ENCODE measurements around the gene ABHD17C.

The ABHD17C gene

DNA sequence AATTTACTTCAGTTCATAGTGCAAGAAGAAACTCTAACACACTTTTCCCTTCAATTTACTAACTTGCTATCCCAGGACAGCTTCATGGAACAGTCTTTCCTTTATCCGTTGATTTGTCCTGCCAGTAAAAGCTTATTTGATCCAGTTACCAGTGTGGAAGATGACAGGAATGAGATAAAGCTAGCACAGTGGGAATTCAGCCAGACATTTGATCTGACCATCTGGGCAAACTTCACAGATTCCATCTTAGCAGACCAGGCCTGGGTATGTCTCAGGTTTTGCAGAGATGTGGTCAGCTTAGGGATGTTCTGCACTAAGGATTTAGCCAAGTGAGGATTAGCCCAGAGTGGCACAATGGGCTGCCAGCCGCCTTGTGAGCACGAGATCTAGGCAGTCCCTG, 103.8 kb downstream of the ABHD17C start:
- no peak for DNase-seq (ENCODE audit: low read depth in 1 of 2, low spot score in 1 of 2)
- Histone ChIP-seq H3K27me3 (ENCODE audit: insufficient read depth, poor library complexity, severe bottlenecking) (no peaks in the 10 kb centered on the region), H3K27ac (replicated peaks) (no peak overlapping the region), H3K4me3 (replicated peaks; ENCODE audit: insufficient read depth, low read length) (no peak overlapping the region)
- TF ChIP-seq, protein P1, sequence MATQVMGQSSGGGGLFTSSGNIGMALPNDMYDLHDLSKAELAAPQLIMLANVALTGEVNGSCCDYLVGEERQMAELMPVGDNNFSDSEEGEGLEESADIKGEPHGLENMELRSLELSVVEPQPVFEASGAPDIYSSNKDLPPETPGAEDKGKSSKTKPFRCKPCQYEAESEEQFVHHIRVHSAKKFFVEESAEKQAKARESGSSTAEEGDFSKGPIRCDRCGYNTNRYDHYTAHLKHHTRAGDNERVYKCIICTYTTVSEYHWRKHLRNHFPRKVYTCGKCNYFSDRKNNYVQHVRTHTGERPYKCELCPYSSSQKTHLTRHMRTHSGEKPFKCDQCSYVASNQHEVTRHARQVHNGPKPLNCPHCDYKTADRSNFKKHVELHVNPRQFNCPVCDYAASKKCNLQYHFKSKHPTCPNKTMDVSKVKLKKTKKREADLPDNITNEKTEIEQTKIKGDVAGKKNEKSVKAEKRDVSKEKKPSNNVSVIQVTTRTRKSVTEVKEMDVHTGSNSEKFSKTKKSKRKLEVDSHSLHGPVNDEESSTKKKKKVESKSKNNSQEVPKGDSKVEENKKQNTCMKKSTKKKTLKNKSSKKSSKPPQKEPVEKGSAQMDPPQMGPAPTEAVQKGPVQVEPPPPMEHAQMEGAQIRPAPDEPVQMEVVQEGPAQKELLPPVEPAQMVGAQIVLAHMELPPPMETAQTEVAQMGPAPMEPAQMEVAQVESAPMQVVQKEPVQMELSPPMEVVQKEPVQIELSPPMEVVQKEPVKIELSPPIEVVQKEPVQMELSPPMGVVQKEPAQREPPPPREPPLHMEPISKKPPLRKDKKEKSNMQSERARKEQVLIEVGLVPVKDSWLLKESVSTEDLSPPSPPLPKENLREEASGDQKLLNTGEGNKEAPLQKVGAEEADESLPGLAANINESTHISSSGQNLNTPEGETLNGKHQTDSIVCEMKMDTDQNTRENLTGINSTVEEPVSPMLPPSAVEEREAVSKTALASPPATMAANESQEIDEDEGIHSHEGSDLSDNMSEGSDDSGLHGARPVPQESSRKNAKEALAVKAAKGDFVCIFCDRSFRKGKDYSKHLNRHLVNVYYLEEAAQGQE (IDR thresholded peaks at IDR 0.05; ENCODE audit: insufficient replicate concordance, low read depth), result no peak
- TF ChIP-seq GABPA (IDR thresholded peaks at IDR 0.05; ENCODE audit: low read depth) (no peak), SPI1 (IDR thresholded peaks at IDR 0.05; ENCODE audit: borderline replicate concordance, low read depth) (no peak), POLR2AphosphoS5 (IDR thresholded peaks at IDR 0.05; ENCODE audit: low read depth) (no peak)
- TF ChIP-seq, protein P2, sequence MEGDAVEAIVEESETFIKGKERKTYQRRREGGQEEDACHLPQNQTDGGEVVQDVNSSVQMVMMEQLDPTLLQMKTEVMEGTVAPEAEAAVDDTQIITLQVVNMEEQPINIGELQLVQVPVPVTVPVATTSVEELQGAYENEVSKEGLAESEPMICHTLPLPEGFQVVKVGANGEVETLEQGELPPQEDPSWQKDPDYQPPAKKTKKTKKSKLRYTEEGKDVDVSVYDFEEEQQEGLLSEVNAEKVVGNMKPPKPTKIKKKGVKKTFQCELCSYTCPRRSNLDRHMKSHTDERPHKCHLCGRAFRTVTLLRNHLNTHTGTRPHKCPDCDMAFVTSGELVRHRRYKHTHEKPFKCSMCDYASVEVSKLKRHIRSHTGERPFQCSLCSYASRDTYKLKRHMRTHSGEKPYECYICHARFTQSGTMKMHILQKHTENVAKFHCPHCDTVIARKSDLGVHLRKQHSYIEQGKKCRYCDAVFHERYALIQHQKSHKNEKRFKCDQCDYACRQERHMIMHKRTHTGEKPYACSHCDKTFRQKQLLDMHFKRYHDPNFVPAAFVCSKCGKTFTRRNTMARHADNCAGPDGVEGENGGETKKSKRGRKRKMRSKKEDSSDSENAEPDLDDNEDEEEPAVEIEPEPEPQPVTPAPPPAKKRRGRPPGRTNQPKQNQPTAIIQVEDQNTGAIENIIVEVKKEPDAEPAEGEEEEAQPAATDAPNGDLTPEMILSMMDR (IDR thresholded peaks at IDR 0.05; ENCODE audit: insufficient read depth, low read length), result no peak

DNA sequence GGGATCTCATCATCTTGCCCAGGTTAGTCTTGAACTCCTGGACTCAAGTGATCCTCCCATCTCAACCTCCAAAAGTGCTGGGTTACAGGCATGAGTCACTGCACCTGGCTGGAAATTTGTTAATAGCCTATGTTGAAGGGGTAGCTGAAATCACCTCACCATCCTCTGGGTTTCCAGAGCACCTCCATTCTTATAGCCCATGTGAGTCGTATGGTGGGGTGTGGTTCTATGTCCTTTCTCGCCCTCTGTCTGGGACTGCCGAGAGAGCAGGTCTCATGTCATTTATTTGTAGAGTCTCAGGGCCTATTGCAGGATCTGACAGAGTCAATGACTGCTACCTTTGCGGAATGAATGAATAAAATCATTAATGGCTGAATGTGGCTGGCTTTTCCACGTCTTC, 105.0 kb downstream of the ABHD17C start:
- TF ChIP-seq, protein P1 (IDR thresholded peaks at IDR 0.05; ENCODE audit: insufficient replicate concordance, low read depth), result no peak
- TF ChIP-seq POLR2AphosphoS5 (IDR thresholded peaks at IDR 0.05; ENCODE audit: low read depth) (no peak), SPI1 (IDR thresholded peaks at IDR 0.05; ENCODE audit: borderline replicate concordance, low read depth) (no peak), GABPA (IDR thresholded peaks at IDR 0.05; ENCODE audit: low read depth) (no peak)
- TF ChIP-seq, protein P2 (IDR thresholded peaks at IDR 0.05; ENCODE audit: insufficient read depth, low read length), result no peak
- Histone ChIP-seq H3K27ac (replicated peaks) (no peak overlapping the region), H3K27me3 (ENCODE audit: insufficient read depth, poor library complexity, severe bottlenecking) (no peaks in the 10 kb centered on the region), H3K4me3 (replicated peaks; ENCODE audit: insufficient read depth, low read length) (no peak overlapping the region)
- no peak for DNase-seq (ENCODE audit: low read depth in 1 of 2, low spot score in 1 of 2)

DNA sequence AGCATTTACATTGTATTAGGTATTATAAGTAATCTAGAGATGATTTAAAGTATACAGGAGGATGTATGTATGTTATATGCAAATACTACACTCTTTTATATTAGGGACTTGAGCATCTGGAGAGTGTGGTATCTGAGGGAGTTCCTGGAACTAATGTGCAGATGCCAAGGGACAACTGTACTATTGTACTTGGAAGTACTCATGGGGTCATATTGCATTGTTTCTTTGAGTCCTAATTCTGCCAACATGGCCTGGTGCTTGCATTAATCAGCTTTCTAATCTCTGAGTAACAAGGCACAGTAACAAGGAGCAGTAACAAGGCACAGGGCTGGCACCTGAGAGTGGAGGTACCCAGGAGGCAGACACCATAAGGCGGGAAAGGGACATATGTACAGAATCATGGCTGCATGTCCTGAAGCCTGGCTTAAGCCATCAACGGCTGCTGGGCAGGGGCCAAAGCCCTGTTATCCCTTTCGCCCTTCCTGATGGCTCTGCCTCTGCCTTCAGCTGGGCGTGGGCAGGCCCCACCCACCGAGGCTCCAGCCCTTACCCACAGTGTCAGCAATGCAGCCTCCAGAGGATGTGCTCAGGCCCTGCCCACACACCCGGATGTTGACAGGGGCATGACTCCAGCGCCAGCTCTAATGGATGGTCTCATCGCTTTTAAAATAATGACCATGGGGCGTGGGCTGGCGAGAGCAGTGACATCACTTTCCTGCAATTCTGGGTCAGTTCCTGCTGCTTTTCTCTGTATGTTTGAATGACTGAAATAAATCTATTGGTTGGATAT, 107.0 kb downstream of the ABHD17C start:
- no peak for DNase-seq (ENCODE audit: low read depth in 1 of 2, low spot score in 1 of 2)
- no peak overlapping the region for H3K27ac ChIP-seq (replicated peaks)
- H3K4me3 ChIP-seq (replicated peaks; ENCODE audit: insufficient read depth, low read length), result no peak overlapping the region
- TF ChIP-seq, protein P2 (IDR thresholded peaks at IDR 0.05; ENCODE audit: insufficient read depth, low read length), result no peak
- TF ChIP-seq, protein P1 (IDR thresholded peaks at IDR 0.05; ENCODE audit: insufficient replicate concordance, low read depth), result no peak
- no peak for TF ChIP-seq POLR2AphosphoS5 (IDR thresholded peaks at IDR 0.05; ENCODE audit: low read depth)
- TF ChIP-seq SPI1 (IDR thresholded peaks at IDR 0.05; ENCODE audit: borderline replicate concordance, low read depth), result no peak
- no peak for TF ChIP-seq GABPA (IDR thresholded peaks at IDR 0.05; ENCODE audit: low read depth)
- no peaks in the 10 kb centered on the region for H3K27me3 ChIP-seq (ENCODE audit: insufficient read depth, poor library complexity, severe bottlenecking)
